NCI-H2196 (cell line): ENCODE data around the gene EYS.

Source experiments
- DNase-seq: peaks from one replicate; lab custom pipeline; 2025; ENCODE audit not compliant: unreplicated experiment; lab: John Stamatoyannopoulos, UW

The EYS gene

DNA sequence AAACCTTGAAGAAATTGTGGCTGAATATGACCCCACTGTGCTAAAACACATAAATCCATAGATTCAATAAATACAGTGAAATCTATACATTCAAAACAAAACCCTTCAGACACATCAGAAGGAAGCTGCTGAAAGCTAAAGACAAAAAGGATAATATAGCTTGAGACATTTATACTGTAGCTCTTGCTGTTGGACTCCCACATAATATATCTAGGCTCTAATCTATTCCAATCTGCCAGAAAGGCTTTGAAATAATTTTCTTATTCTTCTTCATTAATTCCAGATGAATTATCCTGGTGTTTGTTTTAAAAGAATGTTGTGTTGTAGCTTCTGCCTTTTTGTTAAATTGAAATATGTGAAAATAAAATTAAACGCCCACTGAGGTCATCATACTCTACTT is 454.0 kb downstream of the EYS start:
- no peak for DNase-seq

DNA sequence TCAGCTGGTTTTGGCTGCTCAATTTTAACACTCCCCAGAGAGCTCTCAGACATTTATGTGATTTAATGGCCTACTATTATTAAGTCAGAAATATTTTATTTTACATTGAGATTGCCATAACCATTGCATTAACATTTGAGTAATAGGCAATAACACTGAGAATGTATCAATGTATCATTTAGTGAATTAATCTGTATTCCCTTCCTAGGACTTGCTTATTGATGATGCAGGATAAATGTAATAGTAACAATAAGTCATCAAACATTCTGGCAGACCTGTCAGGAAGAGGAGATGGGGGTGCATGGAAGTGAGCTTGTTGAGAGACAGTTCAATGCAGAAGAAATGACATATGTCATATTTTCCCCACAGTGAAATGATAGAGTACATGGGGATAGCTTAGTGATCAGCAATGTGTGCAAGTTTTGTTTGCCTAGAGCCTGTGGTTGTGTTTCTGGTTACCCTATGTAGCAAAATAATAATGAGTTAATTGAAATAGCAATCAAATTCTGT is 458.9 kb downstream of the EYS start:
- no peak for DNase-seq

DNA sequence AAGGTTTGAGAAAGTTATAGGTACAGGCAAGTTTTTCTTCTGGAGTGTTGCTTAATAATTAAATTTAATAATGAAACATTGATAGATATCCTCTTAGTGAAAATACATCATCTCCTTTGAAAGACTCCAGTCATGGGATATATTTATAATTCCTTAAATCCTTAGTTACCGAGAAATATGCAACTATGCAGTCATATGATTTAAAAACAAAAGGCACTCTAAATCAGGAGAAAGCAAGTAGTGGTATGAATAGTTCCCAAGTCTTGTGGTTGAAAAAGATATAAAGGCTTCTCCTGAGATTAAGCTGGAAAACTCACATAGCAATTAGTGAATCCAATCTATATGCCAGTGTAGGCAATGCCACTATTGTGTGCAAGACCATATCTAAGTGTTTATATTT is 475.4 kb downstream of the EYS start:
- DNase-seq: no peak

DNA sequence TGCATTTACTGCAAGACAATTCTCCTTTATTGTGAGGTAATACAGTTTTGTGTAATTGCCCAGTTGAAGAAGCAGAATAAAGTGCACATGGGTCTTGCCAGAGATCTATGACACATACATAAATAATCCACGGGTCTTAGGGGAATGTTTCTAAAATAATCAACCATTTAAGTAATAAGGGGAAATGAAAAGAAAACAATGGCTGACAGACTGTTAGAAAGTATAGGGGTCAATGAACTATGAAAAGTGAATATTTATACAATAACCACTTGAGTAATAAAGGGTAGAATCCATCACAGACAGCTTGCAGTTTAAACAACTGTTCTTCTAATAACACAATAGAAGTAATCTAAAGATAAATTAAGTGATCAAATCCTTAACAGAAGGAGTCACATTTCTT is 477.2 kb downstream of the EYS start:
- DNase-seq: no peak

DNA sequence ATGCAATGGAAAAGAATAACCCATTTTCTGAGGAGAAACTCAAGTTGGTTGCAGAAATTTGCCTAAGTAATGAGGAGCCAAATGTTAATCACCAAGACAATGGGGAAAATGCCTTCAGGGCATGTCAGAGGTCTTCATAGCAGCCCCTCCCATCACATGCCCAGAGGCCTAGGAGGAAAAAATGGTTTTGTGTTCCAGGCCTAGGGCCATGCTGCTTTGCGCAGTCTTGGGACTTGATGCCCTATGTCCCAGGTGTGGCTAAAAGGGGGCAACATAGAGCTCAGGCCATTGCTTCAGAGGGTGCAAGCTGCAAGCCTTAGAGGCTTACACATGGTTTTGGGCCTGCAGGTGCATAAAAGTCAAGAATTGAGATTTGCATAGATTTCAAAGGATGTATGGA is 485.9 kb downstream of the EYS start:
- DNase-seq: no peak

DNA sequence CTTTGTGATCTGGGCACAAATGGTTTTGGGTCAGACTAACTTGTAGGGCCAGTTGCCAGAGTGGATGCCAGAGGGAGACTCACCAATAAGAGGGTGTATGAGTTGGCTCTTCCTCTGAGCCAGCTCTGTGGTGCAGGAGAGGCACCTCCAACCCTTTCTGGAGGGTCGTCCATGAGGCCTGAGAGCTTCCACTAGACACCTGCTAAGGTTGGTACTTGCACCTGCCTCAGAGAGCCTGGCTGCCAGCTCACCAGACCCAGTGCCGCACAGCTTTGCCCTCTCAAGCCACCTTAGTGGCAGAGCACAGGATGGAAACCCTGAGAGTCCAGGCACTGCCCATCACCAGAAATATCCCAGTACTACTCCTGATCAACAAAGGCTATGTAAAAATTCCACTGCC is 504.3 kb downstream of the EYS start:
- DNase-seq: no peak

DNA sequence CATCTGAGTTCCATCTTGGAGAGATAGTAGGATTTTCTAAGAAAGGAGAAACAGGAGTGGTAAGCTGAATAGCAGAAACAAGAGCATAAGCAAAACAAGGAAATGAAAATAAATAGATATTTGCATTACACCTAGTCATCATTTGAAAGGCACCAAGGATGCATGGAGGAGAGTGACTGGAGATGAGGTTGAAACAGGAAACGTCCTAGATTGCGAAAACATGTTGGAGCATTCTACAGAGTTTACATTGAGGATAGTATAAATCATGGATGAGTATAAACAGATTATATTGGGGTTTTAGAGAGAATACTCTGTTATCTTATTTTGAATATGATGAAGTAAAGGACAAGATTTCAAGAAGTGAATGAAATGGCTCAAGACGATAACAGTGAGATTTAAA is 507.3 kb downstream of the EYS start:
- no peak for DNase-seq

DNA sequence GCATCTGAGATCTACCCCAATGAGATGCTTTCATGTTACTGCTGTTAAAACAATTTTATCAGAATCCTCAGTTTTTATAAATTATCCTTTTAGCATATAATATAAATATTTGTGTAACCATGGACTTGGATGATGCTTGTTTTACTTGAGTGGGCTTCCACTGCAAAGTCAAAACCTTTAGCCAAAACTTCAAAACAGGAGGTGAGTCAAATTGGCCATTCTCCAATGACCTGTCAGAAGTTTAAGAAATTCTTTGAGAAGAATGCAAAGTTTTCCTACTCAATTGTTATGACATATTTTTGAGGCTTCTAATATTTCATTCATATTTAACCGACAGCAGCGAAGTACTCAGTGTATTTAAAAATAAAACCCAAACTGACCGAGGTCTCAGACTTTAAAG is 507.9 kb downstream of the EYS start:
- no peak for DNase-seq

DNA sequence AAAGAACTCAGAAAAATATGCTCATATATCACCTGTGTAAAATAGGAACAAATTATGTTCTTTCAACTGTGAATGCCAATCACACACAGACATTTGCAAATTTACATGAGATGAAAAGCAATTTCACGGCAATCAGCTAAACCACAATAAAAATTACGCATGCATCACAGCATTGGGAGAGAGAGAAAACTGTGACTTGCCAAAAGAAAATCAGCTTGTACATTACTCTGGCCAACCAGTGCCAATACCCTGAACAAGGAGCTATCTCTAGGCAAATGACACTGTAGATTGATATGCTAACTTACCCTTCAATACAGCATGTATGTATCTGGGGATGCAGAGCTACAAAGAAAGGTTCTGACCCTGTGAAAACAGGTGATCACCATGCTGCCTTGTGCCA is 515.6 kb downstream of the EYS start:
- no peak for DNase-seq

DNA sequence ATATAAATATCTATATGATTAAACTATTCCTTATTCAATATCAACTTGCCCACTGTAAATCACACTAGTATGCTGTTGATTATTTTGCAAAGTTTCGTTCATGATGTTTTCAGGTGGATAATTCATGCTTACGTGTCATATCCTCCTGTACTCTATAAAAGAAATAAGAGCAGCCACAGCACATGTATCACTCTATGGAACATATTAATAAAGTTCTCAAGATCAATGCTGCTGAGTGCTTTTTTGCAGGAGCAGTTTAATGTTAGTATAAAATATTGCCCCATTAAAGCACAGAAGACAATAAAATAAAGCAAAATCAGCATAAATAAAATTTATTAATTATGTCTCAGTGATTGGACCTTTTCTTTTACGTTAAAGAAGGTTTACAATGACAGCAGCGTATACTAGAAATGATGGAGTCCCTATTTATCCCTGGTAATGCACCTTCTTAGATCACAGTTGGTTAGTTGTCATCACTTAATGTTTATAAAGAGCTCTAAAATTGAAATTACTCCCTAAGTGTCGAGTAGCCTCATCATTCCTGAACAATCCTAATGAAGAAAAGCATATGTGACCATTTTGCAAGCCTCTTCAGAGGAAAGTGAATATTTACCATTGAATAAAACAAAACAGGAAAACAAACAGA is 517.7 kb downstream of the EYS start:
- DNase-seq: no peak

DNA sequence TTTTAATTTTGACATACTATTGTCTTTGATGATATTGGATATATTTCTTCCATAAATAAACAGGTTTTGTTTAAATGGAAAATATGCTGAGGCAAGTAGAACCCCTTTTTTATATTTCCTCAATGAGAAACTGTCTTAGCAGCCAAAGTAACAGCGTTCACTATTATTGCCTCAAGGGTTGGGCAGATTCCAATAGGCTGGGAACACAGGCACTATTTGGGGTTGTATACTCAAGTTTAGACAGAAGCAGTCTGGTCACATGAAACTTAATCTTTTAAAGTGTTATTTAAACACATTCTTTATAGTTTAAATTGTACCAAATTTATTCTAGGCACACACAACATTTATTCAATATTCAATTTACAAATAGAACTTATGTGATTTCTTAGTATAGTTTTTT is 520.2 kb downstream of the EYS start:
- no peak for DNase-seq

DNA sequence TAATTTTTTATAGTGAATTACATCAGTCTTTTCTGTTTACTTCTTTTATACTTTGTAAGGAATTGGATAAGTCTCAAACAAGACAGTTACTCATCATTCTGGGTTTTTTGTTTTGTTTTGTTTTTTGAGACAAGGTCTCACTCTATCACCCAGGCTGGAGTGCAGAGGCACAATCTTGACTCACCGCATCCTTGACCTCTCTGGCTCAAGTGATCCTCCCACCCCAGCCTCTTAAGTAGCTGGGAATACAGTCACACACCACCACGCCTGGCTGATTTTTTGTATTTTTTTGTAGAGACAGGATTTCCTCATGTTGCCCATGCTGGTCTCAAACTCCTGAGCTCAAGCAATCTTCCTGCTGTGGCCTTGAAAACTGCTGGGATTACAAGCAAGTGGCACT is 524.3 kb downstream of the EYS start:
- DNase-seq: no peak

DNA sequence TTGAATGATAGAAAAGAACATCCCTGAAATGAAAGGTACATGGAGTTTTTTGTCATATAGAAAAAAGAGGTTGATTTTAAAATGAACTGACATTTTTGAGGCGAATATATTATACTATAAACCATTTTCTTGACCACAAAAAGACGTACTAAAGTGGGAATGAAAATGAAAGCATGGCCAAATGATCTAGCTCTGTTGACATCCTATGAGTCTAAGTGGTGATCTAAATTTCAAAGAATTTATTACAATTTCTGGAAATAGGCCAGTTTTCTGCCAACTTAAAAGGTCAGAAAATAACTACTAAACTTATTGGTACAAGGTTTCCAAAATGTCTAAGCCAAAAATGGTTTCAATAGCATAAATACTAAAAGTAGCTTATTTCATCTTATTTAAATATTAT is 536.8 kb downstream of the EYS start:
- DNase-seq: no peak

DNA sequence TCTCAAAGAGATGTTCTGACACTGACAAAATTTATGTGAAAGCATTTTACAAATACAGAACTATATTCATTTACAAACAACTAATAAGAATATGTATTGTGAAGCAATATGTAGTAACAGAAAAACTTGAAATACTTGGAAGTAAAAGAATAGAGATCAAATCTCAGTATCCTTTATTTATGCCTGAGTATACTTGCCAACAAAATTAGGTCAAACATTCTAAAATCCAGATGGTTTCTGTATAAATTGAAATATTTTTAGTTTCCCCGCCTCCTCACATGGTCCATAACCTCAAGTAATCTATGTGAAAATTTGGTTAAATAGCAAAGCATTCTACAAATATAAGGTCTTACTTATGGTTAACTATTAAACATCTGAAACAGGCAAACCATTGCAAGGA is 545.4 kb downstream of the EYS start:
- no peak for DNase-seq

DNA sequence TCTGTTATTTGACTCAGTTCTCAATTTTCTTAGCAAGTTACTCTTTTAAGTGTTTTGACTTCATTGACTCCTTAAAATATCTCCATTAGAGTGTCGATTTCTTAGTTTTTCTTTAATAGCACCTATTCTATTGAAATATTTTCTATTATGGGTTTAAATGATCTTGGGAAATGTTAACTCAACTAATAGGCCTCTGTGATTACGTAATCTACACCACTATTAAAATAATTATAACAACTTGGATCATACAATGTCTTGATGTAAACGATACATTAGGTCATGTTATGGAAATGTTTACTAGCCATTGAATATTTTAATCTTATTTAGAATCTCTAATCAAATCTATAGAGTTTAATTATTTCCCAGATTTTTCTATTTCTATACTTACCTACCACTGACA is 550.0 kb downstream of the EYS start:
- DNase-seq: no peak

DNA sequence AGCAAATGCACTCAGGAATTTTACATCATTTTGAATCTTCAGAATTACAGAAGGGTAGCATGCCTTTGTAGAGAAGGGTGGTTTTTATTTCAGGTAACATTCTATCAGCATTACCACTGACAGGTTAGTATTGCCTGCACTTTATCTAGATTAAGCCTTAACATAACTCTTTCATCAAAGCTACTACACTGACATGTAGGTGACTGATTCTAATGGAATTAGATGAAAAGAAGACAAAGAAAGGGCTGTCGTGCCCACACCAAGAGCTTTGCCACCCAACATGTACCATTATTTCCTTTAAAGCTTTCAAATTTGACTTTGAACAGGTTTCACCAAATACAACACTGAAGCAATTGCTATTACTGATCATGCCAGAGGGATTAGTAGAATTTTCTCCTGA is 551.9 kb downstream of the EYS start:
- DNase-seq: no peak

DNA sequence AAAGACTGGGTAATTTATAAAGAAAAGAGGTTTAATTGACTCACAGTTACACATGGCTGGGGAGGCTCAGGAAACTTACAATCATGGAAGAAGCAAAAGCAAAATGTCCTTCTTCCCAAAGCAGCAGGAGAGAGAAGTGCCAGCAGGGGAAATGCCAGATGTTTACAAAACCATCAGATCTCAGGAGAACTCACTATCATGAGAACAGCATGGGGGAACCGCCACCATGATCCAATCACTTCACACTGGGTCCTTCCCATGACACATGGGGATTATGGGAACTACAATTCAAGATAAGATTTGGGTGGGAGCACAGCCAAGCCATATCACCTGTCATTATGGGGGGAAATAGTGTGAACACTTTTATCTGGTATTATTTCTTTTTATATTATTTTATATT is 557.2 kb downstream of the EYS start:
- no peak for DNase-seq

DNA sequence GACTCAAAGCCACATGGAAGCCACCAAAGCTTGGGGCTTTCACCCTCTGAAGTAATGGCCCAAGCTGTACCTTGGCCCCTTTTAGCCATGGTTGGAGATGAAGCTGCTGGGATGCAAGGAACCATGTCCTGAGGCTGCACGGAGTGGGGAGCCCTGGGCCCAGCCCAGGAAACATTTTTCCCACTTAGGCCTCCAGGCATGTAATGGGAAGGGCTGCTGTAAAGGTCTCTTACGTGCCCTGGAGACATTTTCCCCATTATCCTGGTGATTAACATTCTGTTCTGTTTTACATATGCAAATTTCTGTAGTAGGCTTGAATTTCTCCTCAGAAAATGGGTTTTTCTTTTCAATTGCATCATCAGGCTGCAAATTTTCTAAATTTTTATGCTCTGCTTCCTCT is 558.2 kb downstream of the EYS start:
- DNase-seq: no peak

DNA sequence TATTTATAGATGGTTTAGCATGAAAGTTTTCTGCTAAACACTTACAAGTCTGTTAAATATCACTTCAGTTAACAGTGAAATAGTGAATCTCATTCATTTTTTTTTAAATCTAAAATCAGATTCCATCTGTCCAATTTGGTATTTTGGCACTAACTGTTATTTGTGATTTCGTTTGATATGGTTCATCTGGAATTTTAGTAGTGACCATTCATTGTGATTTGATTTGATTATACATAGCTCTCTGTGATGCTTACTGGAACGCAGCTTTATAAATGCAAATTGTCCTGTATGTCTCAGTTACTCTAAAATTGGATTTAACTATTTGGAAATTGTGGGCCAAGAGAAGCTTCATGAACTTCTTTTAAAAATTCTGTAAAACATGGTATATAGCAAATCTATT is 571.5 kb downstream of the EYS start:
- no peak for DNase-seq

DNA sequence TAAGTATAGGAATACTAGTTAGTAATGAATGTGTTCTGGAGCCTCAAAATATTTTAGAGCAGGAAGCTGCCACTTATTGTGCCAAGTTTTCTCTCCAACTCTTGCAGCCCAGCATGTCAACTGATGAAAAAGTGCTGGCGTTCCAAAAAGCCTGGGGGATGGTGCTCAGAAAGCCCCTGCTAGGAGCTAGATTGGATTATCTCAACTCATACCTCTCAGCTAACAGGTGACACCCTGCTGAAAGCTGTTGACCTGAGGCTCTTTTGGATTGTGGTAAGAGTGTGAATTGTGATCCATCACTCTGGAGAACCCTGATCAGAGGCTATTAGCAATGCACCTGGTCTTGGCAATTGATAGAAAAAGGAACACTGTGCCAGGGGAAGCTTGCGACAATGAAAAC is 580.4 kb downstream of the EYS start:
- DNase-seq: no peak

DNA sequence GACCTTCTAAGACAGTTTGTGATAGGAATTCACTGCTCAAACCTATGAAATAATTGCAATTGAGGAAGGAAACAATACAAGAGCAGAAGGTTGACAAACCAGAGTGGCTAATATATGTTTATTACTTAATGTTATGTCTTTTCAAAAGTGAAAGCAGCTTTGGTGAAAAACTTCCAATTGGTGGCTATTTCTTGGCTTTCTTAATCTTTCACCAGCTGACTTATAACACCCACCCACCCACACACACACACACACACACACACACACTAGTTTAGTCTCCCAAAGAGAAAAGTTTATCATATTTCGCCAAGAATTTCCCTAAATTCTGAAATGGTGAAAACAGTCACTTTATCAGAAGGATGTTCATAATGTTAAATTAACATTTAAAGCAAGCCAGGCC is 583.5 kb downstream of the EYS start:
- DNase-seq: no peak

DNA sequence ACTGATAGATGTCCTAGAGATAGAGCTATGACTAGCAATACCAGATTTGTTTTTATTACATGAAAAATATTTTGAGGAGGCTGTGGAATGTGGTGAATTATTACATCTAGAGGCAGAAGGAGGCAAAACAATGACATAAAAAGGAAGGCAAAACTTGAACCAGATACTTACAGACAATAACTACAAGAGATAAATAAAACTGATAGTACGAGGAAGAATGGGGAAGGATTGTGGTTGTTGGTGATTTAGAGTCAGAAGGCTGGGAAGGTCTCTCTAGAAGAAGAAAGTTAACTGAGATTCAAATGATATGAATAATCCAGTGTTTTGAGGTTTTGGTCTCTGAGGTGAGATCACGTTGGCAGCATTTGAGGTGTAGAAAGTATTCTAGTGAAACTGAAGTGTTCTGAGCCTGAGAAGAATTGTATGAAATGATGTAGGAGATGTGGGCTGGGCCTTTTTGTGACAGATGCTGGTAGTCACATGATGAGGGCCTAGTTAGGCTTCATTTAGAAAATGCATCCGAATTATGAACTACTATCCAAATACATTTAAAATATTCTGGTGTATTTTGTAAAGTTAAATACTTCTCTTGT is 589.1 kb downstream of the EYS start:
- no peak for DNase-seq

DNA sequence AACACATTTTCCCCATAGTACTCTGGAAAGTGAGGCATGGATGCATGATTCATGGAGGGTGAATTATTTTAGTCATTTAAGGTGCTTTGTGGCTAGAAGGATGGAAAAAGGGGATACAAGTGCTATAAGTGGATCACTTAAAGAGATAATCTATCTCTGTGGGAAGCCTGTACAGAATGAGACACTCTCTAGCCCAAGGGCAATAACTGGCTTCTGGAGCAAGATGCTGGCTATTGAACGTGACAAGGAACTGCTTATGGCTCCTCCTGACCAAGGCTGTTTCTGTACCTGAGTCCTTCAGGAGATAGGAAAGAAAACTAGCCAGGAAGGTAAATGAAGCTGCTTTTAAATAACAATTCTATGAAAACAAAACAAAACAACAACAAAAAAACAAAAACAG is 590.7 kb downstream of the EYS start:
- DNase-seq: no peak
